BLaER1 (cell line): ENCODE measurements around the gene PAM.

Source experiments
- H3K27ac ChIP-seq: shearing (Covaris generic); formaldehyde crosslinking; 2 replicates; pipeline ENCODE4 v1.8.1; 2022
- H3K27me3 ChIP-seq: shearing (Covaris generic); formaldehyde crosslinking; 2 replicates; pipeline ENCODE4 v1.8.1; 2022
- H3K36me3 ChIP-seq: shearing (Covaris generic); formaldehyde crosslinking; 2 replicates; pipeline ENCODE4 v1.8.1; 2022
- H3K4me1 ChIP-seq: shearing (Covaris generic); formaldehyde crosslinking; 2 replicates; pipeline ENCODE4 v1.8.1; 2022
- H3K4me2 ChIP-seq: shearing (Covaris generic); formaldehyde crosslinking; 2 replicates; pipeline ENCODE4 v1.8.1; 2022
- H3K4me3 ChIP-seq: shearing (Covaris generic); formaldehyde crosslinking; 2 replicates; pipeline ENCODE4 v1.8.1; 2022
- H3K9ac ChIP-seq: shearing (Covaris generic); formaldehyde crosslinking; 2 replicates; pipeline ENCODE4 v1.8.1; 2022
- H3K9me3 ChIP-seq: shearing (Covaris generic); formaldehyde crosslinking; 2 replicates; pipeline ENCODE4 v1.8.1; 2022
- H4K20me1 ChIP-seq: shearing (Covaris generic); formaldehyde crosslinking; 2 replicates; pipeline ENCODE4 v1.8.1; 2022
- Cebpa-rat ChIP-seq: shearing (Covaris generic); IDR thresholded peaks from 2 replicates; pipeline ENCODE4 v1.8.1; 2022

The PAM gene

DNA sequence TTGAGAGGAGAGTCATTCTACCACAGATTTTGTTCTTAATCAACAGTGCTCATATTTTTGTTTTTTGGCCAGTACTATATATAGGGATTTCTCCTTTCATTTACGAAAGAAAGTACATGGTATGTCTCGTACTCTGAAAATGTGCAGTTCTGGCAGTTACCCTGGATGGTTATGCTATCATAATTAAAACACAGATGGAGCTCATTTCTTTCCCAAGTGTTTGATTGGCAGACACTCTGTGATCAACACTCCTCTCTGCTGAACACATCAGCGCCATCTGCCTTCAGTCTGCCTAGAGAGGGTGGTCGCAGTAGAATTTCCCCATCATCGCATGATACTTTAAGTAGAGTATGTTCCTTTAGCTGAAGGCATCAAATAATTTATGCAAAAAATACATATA, 64.5 kb downstream of the PAM start:
- H3K4me3 ChIP-seq, result no peak overlapping the region
- H3K4me1 ChIP-seq, result peaks cover 11% of the 10 kb centered on the region
- no peaks in the 10 kb centered on the region for H3K9me3 ChIP-seq
- H3K36me3 ChIP-seq, result no peaks in the 10 kb centered on the region
- H3K27me3 ChIP-seq, result no peaks in the 10 kb centered on the region
- no peak overlapping the region for H3K4me2 ChIP-seq
- H4K20me1 ChIP-seq, result peaks cover 12% of the 10 kb centered on the region; the same call in 1 of the 2 replicates
- no peak overlapping the region for H3K27ac ChIP-seq
- no peak overlapping the region for H3K9ac ChIP-seq
- no peak for TF ChIP-seq Cebpa-rat

DNA sequence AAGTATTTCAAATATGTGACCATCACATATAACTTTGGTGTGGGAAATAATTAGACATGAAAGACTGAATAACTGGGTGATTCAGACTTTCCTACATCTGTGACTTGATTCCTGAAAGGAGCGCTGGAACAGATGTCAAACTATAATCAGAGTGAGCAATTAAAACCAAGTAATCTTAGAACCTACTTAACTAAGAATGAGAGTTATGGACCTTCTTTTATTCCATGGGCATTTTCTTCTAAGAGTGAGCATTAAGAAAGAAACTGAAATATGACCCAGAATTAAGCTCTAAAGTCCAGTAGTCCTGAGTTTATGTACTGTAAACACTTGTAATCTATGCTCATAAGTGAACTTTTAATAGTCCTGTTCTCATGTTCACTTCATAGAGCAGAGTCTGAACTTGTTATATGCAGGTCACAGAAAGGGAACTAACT, 68.4 kb downstream of the PAM start:
- H3K4me3 ChIP-seq, result no peak overlapping the region

DNA sequence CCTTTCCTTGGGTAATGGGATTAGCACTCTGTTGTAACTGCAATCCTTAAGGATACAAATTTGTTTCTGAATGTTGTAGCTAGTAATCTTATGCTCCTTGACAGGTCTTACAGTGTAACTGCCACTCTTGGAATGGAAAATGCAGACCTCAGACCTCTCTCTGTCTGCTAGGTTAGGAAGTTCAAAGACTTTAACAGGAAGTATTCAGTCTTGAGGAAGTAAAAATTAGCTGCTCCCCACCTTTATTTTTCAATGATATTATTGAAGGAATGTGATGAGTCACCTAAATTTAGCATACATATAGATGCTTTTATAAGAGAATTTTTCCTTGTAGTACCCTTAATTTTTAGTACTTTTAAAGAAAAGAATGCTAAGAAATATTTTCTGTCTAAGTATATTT, 71.5 kb downstream of the PAM start:
- Histone ChIP-seq H3K9ac (no peak overlapping the region), H3K36me3 (no peaks in the 10 kb centered on the region), H4K20me1 (peaks cover 6% of the 10 kb centered on the region; the same call in 1 of the 2 replicates), H3K9me3 (no peaks in the 10 kb centered on the region), H3K4me1 (no peaks in the 10 kb centered on the region), H3K27me3 (no peaks in the 10 kb centered on the region), H3K27ac (no peak overlapping the region), H3K4me2 (no peak overlapping the region), H3K4me3 (no peak overlapping the region)
- TF ChIP-seq Cebpa-rat, result no peak

More for the DNA sequence above, 68.4 kb downstream of the PAM start:
- H3K27me3 ChIP-seq, result no peaks in the 10 kb centered on the region
- H3K4me1 ChIP-seq, result no peaks in the 10 kb centered on the region
- no peaks in the 10 kb centered on the region for H3K9me3 ChIP-seq
- no peak overlapping the region for H3K9ac ChIP-seq
- no peaks in the 10 kb centered on the region for H3K36me3 ChIP-seq
- no peak for TF ChIP-seq Cebpa-rat
- H3K4me2 ChIP-seq, result no peak overlapping the region
- no peak overlapping the region for H3K27ac ChIP-seq
- peaks cover 6% of the 10 kb centered on the region; the same call in 1 of the 2 replicates for H4K20me1 ChIP-seq

GRCh38 chr5:102830241-102830640, 75.1 kb downstream of the PAM start:
- Histone ChIP-seq H3K27ac (no peak overlapping the region), H3K4me2 (no peak overlapping the region), H3K4me1 (peaks cover 20% of the 10 kb centered on the region), H3K4me3 (no peak overlapping the region), H3K36me3 (no peaks in the 10 kb centered on the region), H3K27me3 (no peaks in the 10 kb centered on the region), H3K9ac (no peak overlapping the region), H3K9me3 (no peaks in the 10 kb centered on the region), H4K20me1 (no peaks in the 10 kb centered on the region)
- TF ChIP-seq Cebpa-rat, result no peak

- Histone ChIP-seq H3K4me1 (peaks cover 21% of the 10 kb centered on the region), H4K20me1 (no peaks in the 10 kb centered on the region; the same call in 1 of the 2 replicates), H3K36me3 (no peaks in the 10 kb centered on the region), H3K4me2 (no peak overlapping the region), H3K4me3 (no peak overlapping the region), H3K9me3 (no peaks in the 10 kb centered on the region), H3K27me3 (no peaks in the 10 kb centered on the region), H3K9ac (no peak overlapping the region), H3K27ac (no peak overlapping the region)
- TF ChIP-seq Cebpa-rat, result no peak
Observed at GRCh38 chr5:102832445-102832844, 77.3 kb downstream of the PAM start.

- H4K20me1 ChIP-seq, result no peaks in the 10 kb centered on the region; the same call in 1 of the 2 replicates
- no peak overlapping the region for H3K4me3 ChIP-seq
- no peak overlapping the region for H3K9ac ChIP-seq
- TF ChIP-seq Cebpa-rat, result no peak
- H3K9me3 ChIP-seq, result no peaks in the 10 kb centered on the region
- no peaks in the 10 kb centered on the region for H3K36me3 ChIP-seq
- H3K4me1 ChIP-seq, result peaks cover 21% of the 10 kb centered on the region
- no peak overlapping the region for H3K4me2 ChIP-seq
- no peaks in the 10 kb centered on the region for H3K27me3 ChIP-seq
- H3K27ac ChIP-seq, result no peak overlapping the region
Observed at GRCh38 chr5:102833146-102833545, 78.0 kb downstream of the PAM start.

DNA sequence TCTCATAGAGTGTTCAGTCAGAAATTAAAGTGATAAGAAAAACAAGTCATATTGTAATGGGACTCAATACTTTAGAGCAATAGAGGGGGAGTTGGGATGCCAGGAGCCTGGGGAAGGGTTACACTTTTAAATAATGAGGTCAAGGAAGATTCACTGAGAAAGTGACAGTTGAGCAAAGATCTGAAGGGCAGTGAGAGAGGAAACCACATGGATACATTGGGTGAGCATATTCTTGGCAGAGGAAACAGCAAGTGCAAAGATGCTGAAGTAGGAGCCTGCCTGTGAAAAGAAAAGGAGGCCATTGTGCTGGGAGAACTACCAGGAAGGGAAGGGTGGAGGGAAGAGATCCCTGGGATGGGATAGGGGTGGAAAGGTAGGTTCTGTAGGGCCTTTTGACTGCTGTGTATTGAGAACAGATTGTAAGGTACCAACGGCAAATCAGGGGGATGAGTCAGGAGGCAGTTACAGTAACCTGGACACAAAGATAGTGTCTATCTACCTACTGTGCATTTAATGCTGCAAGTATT, 79.4 kb downstream of the PAM start:
- Histone ChIP-seq H3K27ac (no peak overlapping the region; the same call in 1 of the 2 replicates), H3K9me3 (no peaks in the 10 kb centered on the region), H3K9ac (no peak overlapping the region), H3K4me3 (no peak overlapping the region), H3K36me3 (no peaks in the 10 kb centered on the region), H3K4me2 (peak overlapping the region; percentile 70), H3K4me1 (peaks cover 21% of the 10 kb centered on the region), H4K20me1 (no peaks in the 10 kb centered on the region; the same call in 1 of the 2 replicates), H3K27me3 (no peaks in the 10 kb centered on the region)
- no peak for TF ChIP-seq Cebpa-rat

DNA sequence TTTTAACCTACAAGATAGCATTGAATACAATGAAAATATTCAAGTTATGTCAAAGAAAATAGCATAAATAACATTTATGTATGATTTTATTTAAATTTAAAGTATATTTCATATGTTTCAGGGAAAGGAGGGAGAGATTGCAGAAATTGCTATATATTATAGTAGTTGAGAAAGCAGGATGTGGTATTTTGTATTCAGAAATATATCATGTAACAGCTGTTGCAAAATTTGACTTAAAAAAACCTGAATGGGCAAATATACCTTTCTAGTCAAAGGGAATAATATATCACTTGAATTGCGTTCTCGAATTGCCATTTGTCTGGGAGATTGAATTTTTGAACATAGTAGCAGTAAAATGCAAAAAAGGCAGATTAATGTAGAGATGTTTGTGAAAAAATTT, 80.6 kb downstream of the PAM start:
- no peak overlapping the region for H3K4me2 ChIP-seq
- H3K4me3 ChIP-seq, result no peak overlapping the region
- H4K20me1 ChIP-seq, result no peaks in the 10 kb centered on the region; the same call in 1 of the 2 replicates
- no peaks in the 10 kb centered on the region for H3K27me3 ChIP-seq
- H3K9ac ChIP-seq, result no peak overlapping the region
- no peak for TF ChIP-seq Cebpa-rat
- peaks cover 21% of the 10 kb centered on the region for H3K4me1 ChIP-seq
- H3K27ac ChIP-seq, result no peak overlapping the region
- no peaks in the 10 kb centered on the region for H3K36me3 ChIP-seq
- H3K9me3 ChIP-seq, result no peaks in the 10 kb centered on the region

DNA sequence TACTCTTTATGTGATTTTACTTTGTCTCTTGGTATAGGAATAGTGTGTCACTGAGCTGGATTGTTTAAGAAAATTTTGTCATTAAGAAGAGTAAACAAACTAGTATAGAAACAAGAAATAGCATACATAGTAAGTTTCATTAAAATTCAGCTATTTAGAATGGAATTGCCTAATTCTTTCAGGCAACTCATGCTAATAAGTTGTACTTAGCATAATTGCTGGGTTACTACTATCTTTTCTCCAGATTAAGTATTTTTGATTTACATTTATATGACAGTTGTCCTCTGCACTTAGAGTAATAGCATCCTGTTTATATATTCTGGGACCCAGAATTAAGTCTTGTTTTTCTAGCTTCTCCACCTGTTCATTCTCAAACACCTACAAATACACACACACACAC, 85.9 kb downstream of the PAM start:
- no peaks in the 10 kb centered on the region; the same call in 1 of the 2 replicates for H3K36me3 ChIP-seq
- H3K27me3 ChIP-seq, result no peaks in the 10 kb centered on the region
- H4K20me1 ChIP-seq, result no peaks in the 10 kb centered on the region; the same call in 1 of the 2 replicates
- 0 out of 2 replicates have a peak, but pooled peaks cover 5% of the 10 kb centered on the region for H3K9me3 ChIP-seq
- no peaks in the 10 kb centered on the region for H3K4me1 ChIP-seq
- no peak overlapping the region for H3K27ac ChIP-seq
- H3K4me2 ChIP-seq, result no peak overlapping the region
- no peak overlapping the region for H3K9ac ChIP-seq
- no peak for TF ChIP-seq Cebpa-rat
- H3K4me3 ChIP-seq, result no peak overlapping the region

- Histone ChIP-seq H3K4me2 (no peak overlapping the region), H3K9ac (no peak overlapping the region), H4K20me1 (no peaks in the 10 kb centered on the region), H3K36me3 (peaks cover 8% of the 10 kb centered on the region; the same call in 1 of the 2 replicates), H3K4me3 (no peak overlapping the region), H3K27ac (no peak overlapping the region), H3K27me3 (no peaks in the 10 kb centered on the region), H3K9me3 (0 out of 2 replicates have a peak, but pooled peaks cover 5% of the 10 kb centered on the region), H3K4me1 (no peaks in the 10 kb centered on the region)
- TF ChIP-seq Cebpa-rat, result no peak
Observed at GRCh38 chr5:102843997-102844396, 88.9 kb downstream of the PAM start.
